GM12864 (cell line): ENCODE measurements around the gene SPATA24.
A peak's percentile ranks its signal among the peaks of the same experiment; 100 is the strongest.

Experiments used
- DNase-seq: peaks from one replicate; pipeline ENCODE4 v3.0.0-alpha.2; 2011; ENCODE audit warnings: low read depth
- H3K4me3 ChIP-seq: 2 replicates; pipeline ENCODE4 v1.5.1; 2011; ENCODE audit warnings: mild to moderate bottlenecking, low read depth, low read length, control low read depth
- CTCF ChIP-seq: IDR thresholded peaks from 2 replicates; pipeline ENCODE4 v1.5.1; 2011; ENCODE audit warnings: low read depth, mild to moderate bottlenecking, moderate library complexity, low read length, control low read depth, inconsistent platforms; ENCODE audit errors: missing control alignments

The SPATA24 gene

GRCh38 chr5:139425497-139425896 lies 21.6 kb upstream of the SPATA24 start:
- no peak overlapping the region for H3K4me3 ChIP-seq
- TF ChIP-seq CTCF = no peak
- no peak for DNase-seq

DNA sequence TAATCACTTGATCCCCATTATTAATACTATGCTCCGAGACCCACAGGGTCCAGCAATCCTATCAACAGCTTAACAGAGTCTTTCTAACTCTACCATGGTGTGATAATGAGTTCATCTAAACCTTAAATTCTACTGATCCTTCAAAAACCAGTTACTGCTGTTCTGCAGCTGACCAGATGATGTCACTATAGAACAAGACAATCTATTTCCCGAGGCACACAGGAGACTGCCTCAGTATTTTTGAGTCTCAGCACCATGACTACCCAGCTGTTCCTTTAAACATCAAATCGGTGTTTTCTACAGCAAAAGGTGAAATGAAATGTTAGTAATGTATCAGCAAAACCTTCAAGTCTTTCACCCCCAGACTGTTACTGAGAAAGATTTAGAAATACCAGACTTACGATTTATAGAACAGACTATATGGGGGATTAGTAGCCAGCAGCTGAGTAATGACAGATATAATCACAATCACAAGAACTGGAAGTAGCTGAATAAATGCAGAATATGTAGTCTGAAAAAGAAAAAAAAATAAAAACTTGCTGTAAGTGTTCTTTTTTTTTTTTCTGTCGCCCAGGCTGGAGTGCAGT lies 18.5 kb upstream of the SPATA24 start:
- DNase-seq = no peak
- no peak overlapping the region for H3K4me3 ChIP-seq
- TF ChIP-seq CTCF = peak; percentile 81

- TF ChIP-seq CTCF = no peak
- H3K4me3 ChIP-seq = no peak overlapping the region
- DNase-seq = no peak
Observed at GRCh38 chr5:139419226-139420192, 15.6 kb upstream of the SPATA24 start.

DNA sequence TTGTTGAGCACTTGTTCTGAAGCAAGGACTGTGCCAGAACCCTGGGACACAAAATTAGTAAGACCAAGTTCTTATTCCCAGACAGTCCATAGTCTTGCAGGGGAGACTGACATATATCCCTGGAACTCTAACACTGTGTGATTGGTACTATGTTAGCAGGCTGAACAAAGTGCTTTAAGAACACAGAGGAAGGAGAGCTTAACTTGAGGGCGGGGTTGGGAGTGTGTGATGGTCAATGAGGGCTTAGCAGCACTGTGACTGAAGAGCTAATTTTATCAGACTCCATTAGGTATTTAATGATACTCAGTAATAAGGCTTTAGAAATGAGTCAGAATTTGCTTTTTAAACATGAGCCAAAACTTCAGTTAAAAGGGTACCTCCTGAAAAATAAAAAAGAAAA lies 14.9 kb upstream of the SPATA24 start:
- no peak overlapping the region for H3K4me3 ChIP-seq
- DNase-seq = no peak
- TF ChIP-seq CTCF = no peak

DNA sequence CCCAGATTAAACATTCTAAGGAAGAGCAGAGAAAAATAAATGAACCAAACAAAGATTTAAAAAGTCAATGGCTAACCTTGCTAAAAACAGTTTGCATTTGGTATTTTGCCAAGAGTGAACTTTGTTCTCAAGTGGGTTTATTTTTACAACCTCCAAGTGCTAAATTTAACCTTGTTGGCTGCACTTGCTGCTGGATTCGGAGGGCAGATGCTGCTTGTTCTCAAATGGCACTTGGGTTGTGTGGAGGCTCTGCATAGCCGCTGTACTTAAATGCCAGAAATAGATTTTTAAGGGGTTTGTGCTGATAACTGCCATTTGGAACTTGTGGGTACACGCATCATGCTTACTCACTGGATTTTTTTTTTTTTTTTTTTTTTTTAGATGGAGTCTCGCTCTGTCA lies 13.3 kb upstream of the SPATA24 start:
- DNase-seq = no peak
- TF ChIP-seq CTCF = no peak
- no peak overlapping the region for H3K4me3 ChIP-seq

GRCh38 chr5:139416651-139417050 lies 12.8 kb upstream of the SPATA24 start:
- DNase-seq = no peak

More at GRCh38 chr5:139416651-139417050, 12.8 kb upstream of the SPATA24 start:
- H3K4me3 ChIP-seq = no peak overlapping the region
- no peak for TF ChIP-seq CTCF
